ENCODE measurements around the gene TUBGCP6. TPM values are rescaled to one million over a fixed set of nuclear protein-coding genes. Genes with fewer than 3 reads are reported as not detected.

The TUBGCP6 gene
- total and polyA plus RNA-seq, 10 of the 15 experiments (the other 5 are each of a cell fraction or from before 2014, with no cell fraction given) = 0.74 to 41.4 (median 19.4) TPM

- Histone ChIP-seq H3K4me1 (ENCODE audit: control insufficient read depth, insufficient read depth, low read length) (peaks cover 2% of the 10 kb centered on the region), H3K27ac (ENCODE audit: control insufficient read depth, insufficient read depth) (no peak overlapping the region), H2AFZ (ENCODE audit: control insufficient read depth, low read depth, low read length) (no peak overlapping the region), H3K9ac (ENCODE audit: control insufficient read depth, insufficient read depth, low read length) (no peak overlapping the region), H3K79me2 (ENCODE audit: control insufficient read depth, insufficient read depth, low read length) (peaks cover 8% of the 10 kb centered on the region), H3K27me3 (replicated peaks in 1 of 2; ENCODE audit: control insufficient read depth in 2 of 2, insufficient read depth in 2 of 2, low read length in 1 of 2) (no peaks in the 10 kb centered on the region), H3K9me3 (replicated peaks; ENCODE audit: control insufficient read depth, insufficient read depth, low read length) (no peaks in the 10 kb centered on the region), H3K4me2 (ENCODE audit: control insufficient read depth, insufficient read depth) (no peak overlapping the region), H3K4me3 (no peak overlapping the region), H4K20me1 (ENCODE audit: control insufficient read depth, insufficient read depth) (no peaks in the 10 kb centered on the region), H3K36me3 (ENCODE audit: control insufficient read depth in 2 of 2, insufficient read depth in 2 of 2, low read length in 1 of 2) (no peaks in the 10 kb centered on the region; a peak in 1 of 4 replicates)
- FAIRE-seq = no peak
- POLR2A ChIA-PET = no interaction called here
- RAD21 ChIA-PET (ENCODE audit: unreplicated experiment) = no interaction called here
- WGBS (ENCODE audit: insufficient coverage, insufficient replicate concordance, low lambda C conversion rate, missing lambda C conversion rate) = 91% methylated on average over 16 of the region's 16 CpGs
- in situ Hi-C loops (cut with MboI) (loop anchor here (10.0 kb wide), 2 partner anchors 238 to 358 kb away; no protein-coding TSS in a partner anchor), intact Hi-C loops (cut with micrococcal nuclease; ENCODE audit: unreplicated experiment) (no loop called here)
- CTCF ChIA-PET = no interaction called here
- no TSS peak for BruUV-seq (replicated peaks)
- DNase-seq (ENCODE audit: low read depth, low spot score) = no peak
- no peak for ATAC-seq
- SMC1A ChIA-PET (ENCODE audit: uncharacterized antibody, unreplicated experiment) = no interaction called here
- TF ChIP-seq MEF2A (IDR thresholded peaks at IDR 0.05; ENCODE audit: insufficient read depth, low read depth, low read length) = no peak
- no peak for TF ChIP-seq LARP7 (IDR thresholded peaks at IDR 0.05)
- no peak for TF ChIP-seq BACH1 (IDR thresholded peaks at IDR 0.05; ENCODE audit: borderline replicate concordance)
- TF ChIP-seq SUPT20H (IDR thresholded peaks at IDR 0.05; ENCODE audit: borderline replicate concordance, control insufficient read depth, low read depth, low read length) = no peak
- TF ChIP-seq NR2F1 (conservative IDR thresholded peaks at IDR 0.05) = no peak
- no peak for TF ChIP-seq ZNF24 (IDR thresholded peaks at IDR 0.05)
- TF ChIP-seq, protein P1, sequence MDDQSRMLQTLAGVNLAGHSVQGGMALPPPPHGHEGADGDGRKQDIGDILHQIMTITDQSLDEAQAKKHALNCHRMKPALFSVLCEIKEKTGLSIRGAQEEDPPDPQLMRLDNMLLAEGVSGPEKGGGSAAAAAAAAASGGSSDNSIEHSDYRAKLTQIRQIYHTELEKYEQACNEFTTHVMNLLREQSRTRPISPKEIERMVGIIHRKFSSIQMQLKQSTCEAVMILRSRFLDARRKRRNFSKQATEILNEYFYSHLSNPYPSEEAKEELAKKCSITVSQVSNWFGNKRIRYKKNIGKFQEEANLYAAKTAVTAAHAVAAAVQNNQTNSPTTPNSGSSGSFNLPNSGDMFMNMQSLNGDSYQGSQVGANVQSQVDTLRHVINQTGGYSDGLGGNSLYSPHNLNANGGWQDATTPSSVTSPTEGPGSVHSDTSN (IDR thresholded peaks at IDR 0.05; ENCODE audit: insufficient replicate concordance, low read depth, low read length) = no peak
- no peak for TF ChIP-seq ZBTB40 (IDR thresholded peaks at IDR 0.05; ENCODE audit: borderline replicate concordance)
- no peak for TF ChIP-seq HCFC1 (IDR thresholded peaks at IDR 0.05; ENCODE audit: low read length)
- TF ChIP-seq, protein P2, sequence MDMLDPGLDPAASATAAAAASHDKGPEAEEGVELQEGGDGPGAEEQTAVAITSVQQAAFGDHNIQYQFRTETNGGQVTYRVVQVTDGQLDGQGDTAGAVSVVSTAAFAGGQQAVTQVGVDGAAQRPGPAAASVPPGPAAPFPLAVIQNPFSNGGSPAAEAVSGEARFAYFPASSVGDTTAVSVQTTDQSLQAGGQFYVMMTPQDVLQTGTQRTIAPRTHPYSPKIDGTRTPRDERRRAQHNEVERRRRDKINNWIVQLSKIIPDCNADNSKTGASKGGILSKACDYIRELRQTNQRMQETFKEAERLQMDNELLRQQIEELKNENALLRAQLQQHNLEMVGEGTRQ (IDR thresholded peaks at IDR 0.05; ENCODE audit: borderline replicate concordance, low read depth, low read length) = no peak
- TF ChIP-seq BMI1 (IDR thresholded peaks at IDR 0.05; ENCODE audit: borderline replicate concordance) = no peak
- no peak for TF ChIP-seq ZNF207 (IDR thresholded peaks at IDR 0.05; ENCODE audit: borderline replicate concordance)
- TF ChIP-seq E2F8 (IDR thresholded peaks at IDR 0.05; ENCODE audit: low read depth, partially characterized antibody) = no peak
Measured at GRCh38 chr22:50257041-50257440, 12.2 kb upstream of the TUBGCP6 start.
